Measurements from ENCODE around the gene SDC1. TPM values are rescaled to one million over a fixed set of nuclear protein-coding genes. Genes with fewer than 3 reads are reported as not detected.
"Not testable (repeated sequence)": the region's sequence is repeated elsewhere in the genome, so short reads cannot be mapped to it uniquely, and the experiment has no call there.

SDC1 gene
- total RNA-seq, 1 experiment from 2014 or later: 117 TPM

- no peak overlapping the region for H3K27ac ChIP-seq
- peaks cover 4% of the 10 kb centered on the region; the same call in 1 of the 2 replicates for H3K9me3 ChIP-seq (replicated peaks)
- H3K4me3 ChIP-seq: no peak overlapping the region
- H3K4me1 ChIP-seq (replicated peaks): peaks cover 2% of the 10 kb centered on the region; the same call in 1 of the 2 replicates
- DNase-seq (ENCODE audit: low read depth in 1 of 2, low spot score in 2 of 2): no peak
- no peaks in the 10 kb centered on the region for H3K36me3 ChIP-seq
- no peaks in the 10 kb centered on the region for H3K27me3 ChIP-seq (replicated peaks)
Measured at GRCh38 chr2:20236496-20236895, 11.6 kb upstream of the SDC1 start.

- Histone ChIP-seq H3K4me1 (replicated peaks) (peaks cover 6% of the 10 kb centered on the region), H3K27ac (no peak overlapping the region), H3K9me3 (replicated peaks) (peaks cover 4% of the 10 kb centered on the region; the same call in 1 of the 2 replicates), H3K27me3 (replicated peaks) (no peaks in the 10 kb centered on the region), H3K4me3 (no peak overlapping the region), H3K36me3 (no peaks in the 10 kb centered on the region)
- DNase-seq (ENCODE audit: low read depth in 1 of 2, low spot score in 2 of 2): peak in 1 of 2 experiments; percentile 32
Measured at GRCh38 chr2:20235655-20236305, 10.8 kb upstream of the SDC1 start.

- H3K27me3 ChIP-seq (replicated peaks); H3K36me3 ChIP-seq; H3K27ac ChIP-seq; H3K9me3 ChIP-seq (replicated peaks); H3K4me1 ChIP-seq (replicated peaks); H3K4me3 ChIP-seq: not testable (repeated sequence)
- DNase-seq (ENCODE audit: low read depth in 1 of 2, low spot score in 2 of 2): peak in 1 of 2 experiments; percentile 20
Measured at GRCh38 chr2:20234597-20234996, 9.7 kb upstream of the SDC1 start.

GRCh38 chr2:20232837-20233207 lies 7.9 kb upstream of the SDC1 start:
- Histone ChIP-seq H3K4me1 (replicated peaks) (peaks cover 6% of the 10 kb centered on the region), H3K27me3 (replicated peaks) (no peaks in the 10 kb centered on the region), H3K36me3 (no peaks in the 10 kb centered on the region), H3K27ac (no peak overlapping the region), H3K4me3 (no peak overlapping the region), H3K9me3 (replicated peaks) (peaks cover 1% of the 10 kb centered on the region; the same call in 1 of the 2 replicates)
- DNase-seq (ENCODE audit: low read depth in 1 of 2, low spot score in 2 of 2): no peak

GRCh38 chr2:20231598-20232026 lies 6.7 kb upstream of the SDC1 start:
- H3K4me3 ChIP-seq: no peak overlapping the region
- H3K9me3 ChIP-seq (replicated peaks): no peaks in the 10 kb centered on the region
- H3K36me3 ChIP-seq: no peaks in the 10 kb centered on the region
- H3K4me1 ChIP-seq (replicated peaks): peaks cover 6% of the 10 kb centered on the region
- H3K27ac ChIP-seq: no peak overlapping the region
- DNase-seq (ENCODE audit: low read depth in 1 of 2, low spot score in 2 of 2): peak; percentile 23 to 55
- H3K27me3 ChIP-seq (replicated peaks): no peaks in the 10 kb centered on the region

- H3K27ac ChIP-seq: no peak overlapping the region
- no peaks in the 10 kb centered on the region for H3K27me3 ChIP-seq (replicated peaks)
- H3K36me3 ChIP-seq: no peaks in the 10 kb centered on the region
- no peak overlapping the region for H3K4me3 ChIP-seq
- no peaks in the 10 kb centered on the region for H3K9me3 ChIP-seq (replicated peaks)
- peaks cover 6% of the 10 kb centered on the region for H3K4me1 ChIP-seq (replicated peaks)
- DNase-seq (ENCODE audit: low read depth in 1 of 2, low spot score in 2 of 2): no peak
Measured at GRCh38 chr2:20231159-20231558, 6.2 kb upstream of the SDC1 start.

GRCh38 chr2:20230114-20230425 lies 5.1 kb upstream of the SDC1 start:
- no peak for DNase-seq (ENCODE audit: low read depth in 1 of 2, low spot score in 2 of 2)
- Histone ChIP-seq H3K36me3 (no peaks in the 10 kb centered on the region), H3K4me3 (no peak overlapping the region), H3K9me3 (replicated peaks) (no peaks in the 10 kb centered on the region), H3K27me3 (replicated peaks) (no peaks in the 10 kb centered on the region), H3K4me1 (replicated peaks) (peaks cover 15% of the 10 kb centered on the region), H3K27ac (no peak overlapping the region)

GRCh38 chr2:20229322-20230113 lies 4.6 kb upstream of the SDC1 start:
- Histone ChIP-seq H3K27ac (no peak overlapping the region), H3K27me3 (replicated peaks) (no peaks in the 10 kb centered on the region), H3K4me3 (no peak overlapping the region), H3K9me3 (replicated peaks) (peaks cover 3% of the 10 kb centered on the region; the same call in 1 of the 2 replicates), H3K36me3 (peaks cover 3% of the 10 kb centered on the region; the same call in 1 of the 2 replicates), H3K4me1 (replicated peaks) (peaks cover 18% of the 10 kb centered on the region)
- DNase-seq (ENCODE audit: low read depth in 1 of 2, low spot score in 2 of 2): peak in 1 of 2 experiments; percentile 31

GRCh38 chr2:20227894-20228505 lies 3.1 kb upstream of the SDC1 start:
- DNase-seq (ENCODE audit: low read depth in 1 of 2, low spot score in 2 of 2): peak in 1 of 2 experiments; percentile 31
- peaks cover 13% of the 10 kb centered on the region for H3K36me3 ChIP-seq
- no peak overlapping the region for H3K4me3 ChIP-seq
- H3K9me3 ChIP-seq (replicated peaks): peaks cover 5% of the 10 kb centered on the region; the same call in 1 of the 2 replicates
- H3K27ac ChIP-seq: no peak overlapping the region
- no peaks in the 10 kb centered on the region for H3K27me3 ChIP-seq (replicated peaks)
- peaks cover 33% of the 10 kb centered on the region for H3K4me1 ChIP-seq (replicated peaks)

- H3K9me3 ChIP-seq (replicated peaks): peaks cover 5% of the 10 kb centered on the region; the same call in 1 of the 2 replicates
Measured at GRCh38 chr2:20226152-20226545, 1.2 kb upstream of the SDC1 start.

GRCh38 chr2:20225294-20226151 lies 593 bp upstream of the SDC1 start:
- Histone ChIP-seq H3K27me3 (replicated peaks) (no peaks in the 10 kb centered on the region), H3K27ac (no peak overlapping the region), H3K4me1 (replicated peaks) (peaks cover 52% of the 10 kb centered on the region), H3K4me3 (peak overlapping the region; percentile 86), H3K36me3 (peaks cover 22% of the 10 kb centered on the region), H3K9me3 (replicated peaks) (peaks cover 5% of the 10 kb centered on the region; the same call in 1 of the 2 replicates)
- DNase-seq (ENCODE audit: low read depth in 1 of 2, low spot score in 2 of 2): peak; percentile 69 to 84

More at GRCh38 chr2:20226152-20226545, 1.2 kb upstream of the SDC1 start:
- H3K27ac ChIP-seq: no peak overlapping the region
- no peaks in the 10 kb centered on the region for H3K27me3 ChIP-seq (replicated peaks)
- DNase-seq (ENCODE audit: low read depth in 1 of 2, low spot score in 2 of 2): peak in 1 of 2 experiments; percentile 37
- peaks cover 46% of the 10 kb centered on the region for H3K4me1 ChIP-seq (replicated peaks)
- peaks cover 20% of the 10 kb centered on the region for H3K36me3 ChIP-seq
- no peak overlapping the region; the same call in 1 of the 2 replicates for H3K4me3 ChIP-seq

- Histone ChIP-seq H3K36me3 (peaks cover 35% of the 10 kb centered on the region), H3K27ac (peak overlapping the region; percentile 48), H3K27me3 (replicated peaks) (no peaks in the 10 kb centered on the region), H3K4me3 (peak overlapping the region; percentile 86), H3K4me1 (replicated peaks) (peaks cover 58% of the 10 kb centered on the region), H3K9me3 (replicated peaks) (peaks cover 5% of the 10 kb centered on the region; the same call in 1 of the 2 replicates)
- peak in 1 of 2 experiments; percentile 62 for DNase-seq (ENCODE audit: low read depth in 1 of 2, low spot score in 2 of 2)
Measured at GRCh38 chr2:20224164-20224715, 690 bp downstream of the SDC1 start.
